ENCODE measurements around the gene LPCAT2. TPM values are rescaled to one million over a fixed set of nuclear protein-coding genes. Genes with fewer than 3 reads are reported as not detected.

Gene LPCAT2
- total and polyA plus RNA-seq, 2 of the 8 experiments (the other 6 are each of a cell fraction or from before 2014, with no cell fraction given), result 2.2 to 10.6 TPM

DNA sequence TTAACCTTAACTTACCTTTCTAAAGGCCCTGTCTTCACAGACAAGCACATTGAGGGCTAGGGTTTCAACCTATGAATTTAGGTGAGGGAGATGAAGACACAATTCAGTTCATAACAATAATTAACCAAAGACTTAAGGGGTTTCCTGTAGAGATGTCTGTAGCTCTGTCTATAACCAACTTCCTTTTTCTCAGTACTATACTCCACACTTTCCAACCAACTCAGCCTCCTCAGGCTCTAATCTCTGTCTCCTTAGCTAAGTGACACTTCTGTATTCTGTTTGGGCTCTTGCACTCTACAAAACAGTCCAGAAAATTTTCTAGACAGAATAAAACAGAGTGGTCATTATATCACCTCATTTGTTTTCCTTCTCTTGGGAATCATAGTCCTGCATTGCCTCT is 83.4 kb downstream of the LPCAT2 start (continued):
- no peak for TF ChIP-seq FOSL1 (IDR thresholded peaks at IDR 0.05; ENCODE audit: insufficient read depth, low read depth, low read length)
- TF ChIP-seq, protein P1, sequence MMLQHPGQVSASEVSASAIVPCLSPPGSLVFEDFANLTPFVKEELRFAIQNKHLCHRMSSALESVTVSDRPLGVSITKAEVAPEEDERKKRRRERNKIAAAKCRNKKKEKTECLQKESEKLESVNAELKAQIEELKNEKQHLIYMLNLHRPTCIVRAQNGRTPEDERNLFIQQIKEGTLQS (IDR thresholded peaks at IDR 0.05; ENCODE audit: insufficient read depth, low read depth, low read length), result no peak
- no peak for TF ChIP-seq SP2 (IDR thresholded peaks at IDR 0.05; ENCODE audit: low read length)
- TF ChIP-seq POLR2AphosphoS5 (IDR thresholded peaks at IDR 0.05; ENCODE audit: low read depth, low read length), result no peak
- no peak for TF ChIP-seq GTF2F1 (IDR thresholded peaks at IDR 0.05; ENCODE audit: borderline replicate concordance, low read depth, low read length)
